GM12873 (cell line): ENCODE measurements around the gene CIITA.

ENCODE experiments used
- CTCF ChIP-seq: IDR thresholded peaks from 2 replicates; pipeline ENCODE4 v1.5.1; 2012; ENCODE audit warnings: low read depth, mild to moderate bottlenecking, moderate library complexity, low read length, control low read depth; ENCODE audit not compliant: insufficient read depth; ENCODE audit errors: missing control alignments

CIITA gene

GRCh38 chr16:10870137-10870776 is 6.7 kb upstream of the CIITA start:
- TF ChIP-seq CTCF, result no peak

GRCh38 chr16:10870808-10871156 is 6.2 kb upstream of the CIITA start:
- TF ChIP-seq CTCF, result no peak

- no peak for TF ChIP-seq CTCF
Measured at GRCh38 chr16:10871157-10871991, 5.6 kb upstream of the CIITA start.

- no peak for TF ChIP-seq CTCF
Measured at GRCh38 chr16:10876315-10876714, 687 bp upstream of the CIITA start.

GRCh38 chr16:10877472-10877946 is 507 bp downstream of the CIITA start:
- peak; percentile 27 for TF ChIP-seq CTCF

- no peak for TF ChIP-seq CTCF
Measured at GRCh38 chr16:10878328-10878643, 1.3 kb downstream of the CIITA start.

GRCh38 chr16:10878644-10879501 is 1.9 kb downstream of the CIITA start:
- no peak for TF ChIP-seq CTCF
